Neural progenitor cell (in vitro differentiated cells): ENCODE data around the gene PPP1R9A.

Experiments used
- CTCF ChIP-seq: fragments of 200-600 bp; sonication (generic); IDR thresholded peaks from 2 replicates; pipeline ENCODE4 v1.5.1; 2017; ENCODE audit warnings: antibody characterized with exemption, mild to moderate bottlenecking
- EZH2 ChIP-seq: fragments of 200-600 bp; sonication (generic); IDR thresholded peaks from 2 replicates; pipeline ENCODE4 v1.6.1; 2017; ENCODE audit warnings: antibody characterized with exemption, mild to moderate bottlenecking, moderate library complexity
- EZH2phosphoT487 ChIP-seq: fragments of 200-600 bp; sonication (generic); IDR thresholded peaks from 2 replicates; pipeline ENCODE4 v1.6.1; 2017; ENCODE audit warnings: antibody characterized with exemption

- TF ChIP-seq EZH2 (no peak), CTCF (no peak), EZH2phosphoT487 (no peak)
These were observed 189.9 kb downstream of the PPP1R9A start for GRCh38 chr7:95097291-95097690.
